H9 (cell line): ENCODE data around the gene ERI3. TPM values are rescaled to one million over a fixed set of nuclear protein-coding genes. Genes with fewer than 3 reads are reported as not detected.

Experiments used
- DNase-seq: peaks from one replicate; pipeline ENCODE4 v3.0.0-alpha.2; 2017
- H2AFZ ChIP-seq: one replicate; pipeline ENCODE4 v1.6.1; 2013; ENCODE audit warnings: mild to moderate bottlenecking, low read length, control low read depth, moderate library complexity
- H2AK5ac ChIP-seq: 2 replicates; pipeline ENCODE4 v1.6.1; 2013; ENCODE audit warnings: low read length, control low read depth, mixed read lengths; ENCODE audit not compliant: insufficient read length
- H2BK120ac ChIP-seq: one replicate; pipeline ENCODE4 v1.6.1; 2013; ENCODE audit warnings: low read depth, mild to moderate bottlenecking, low read length, control low read depth, inconsistent platforms; ENCODE audit not compliant: poor library complexity, severe bottlenecking
- H2BK12ac ChIP-seq: 2 replicates; pipeline ENCODE4 v1.6.1; 2013; ENCODE audit warnings: low read length, control low read depth, mixed read lengths, low read depth; ENCODE audit not compliant: insufficient read length
- H2BK15ac ChIP-seq: 2 replicates; pipeline ENCODE4 v1.6.1; 2013; ENCODE audit warnings: low read depth, low read length, control low read depth
- H2BK20ac ChIP-seq: one replicate; pipeline ENCODE4 v1.6.1; 2013; ENCODE audit warnings: low read depth, mild to moderate bottlenecking, low read length, control low read depth, inconsistent platforms; ENCODE audit not compliant: poor library complexity, severe bottlenecking
- H2BK5ac ChIP-seq: 2 replicates; pipeline ENCODE4 v1.6.1; 2013; ENCODE audit warnings: low read length, control low read depth, mixed read lengths; ENCODE audit not compliant: insufficient read length
- H3K14ac ChIP-seq: 2 replicates; pipeline ENCODE4 v1.6.1; 2013; ENCODE audit warnings: low read length, control low read depth; ENCODE audit not compliant: insufficient read depth
- H3K18ac ChIP-seq: 2 replicates; pipeline ENCODE4 v1.6.1; 2013; ENCODE audit warnings: low read depth, mild to moderate bottlenecking, mixed read lengths, low read length, control low read depth; ENCODE audit not compliant: insufficient read length
- H3K23ac ChIP-seq: 2 replicates; pipeline ENCODE4 v1.6.1; 2013; ENCODE audit warnings: low read length, control low read depth, mixed read lengths, low read depth; ENCODE audit not compliant: insufficient read length
- H3K23me2 ChIP-seq: 2 replicates; pipeline ENCODE4 v1.6.1; 2013; ENCODE audit warnings: low read depth, mild to moderate bottlenecking, mixed read lengths, low read length, control low read depth; ENCODE audit not compliant: insufficient read length, poor library complexity, severe bottlenecking
- H3K27ac ChIP-seq: 2 replicates; pipeline ENCODE4 v1.5.1; 2013; ENCODE audit warnings: low read length, control low read depth, mixed read lengths, low read depth; ENCODE audit not compliant: insufficient read length
- H3K27me3 ChIP-seq: 2 replicates; pipeline ENCODE4 v1.6.1; 2013; ENCODE audit warnings: low read length, control low read depth, inconsistent platforms; ENCODE audit not compliant: insufficient read depth
- H3K4ac ChIP-seq: 2 replicates; pipeline ENCODE4 v1.6.1; 2013; ENCODE audit warnings: low read depth, mild to moderate bottlenecking, control low read depth, inconsistent platforms, low read length, moderate library complexity
- H3K4me1 ChIP-seq: 2 replicates; pipeline ENCODE4 v1.6.1; 2013; ENCODE audit warnings: low read length, control low read depth, inconsistent platforms; ENCODE audit not compliant: insufficient read depth
- H3K4me2 ChIP-seq: 2 replicates; pipeline ENCODE4 v1.6.1; 2013; ENCODE audit warnings: low read length, control low read depth, mixed read lengths; ENCODE audit not compliant: insufficient read length, insufficient read depth
- H3K56ac ChIP-seq: 2 replicates; pipeline ENCODE4 v1.6.1; 2013; ENCODE audit warnings: low read depth, mild to moderate bottlenecking, mixed read lengths, low read length, control low read depth; ENCODE audit not compliant: insufficient read length
- H3K79me1 ChIP-seq: 2 replicates; pipeline ENCODE4 v1.6.1; 2013; ENCODE audit warnings: low read depth, mild to moderate bottlenecking, moderate library complexity, low read length, control low read depth, inconsistent platforms; ENCODE audit not compliant: insufficient read depth, poor library complexity, severe bottlenecking
- H3K79me2 ChIP-seq: 2 replicates; pipeline ENCODE4 v1.6.1; 2013; ENCODE audit warnings: low read length, control low read depth, inconsistent platforms; ENCODE audit not compliant: insufficient read depth
- H3K9ac ChIP-seq: 2 replicates; pipeline ENCODE4 v1.6.1; 2013; ENCODE audit warnings: low read length, control low read depth, mixed read lengths; ENCODE audit not compliant: insufficient read length; ENCODE audit errors: extremely low read depth
- H3K9me3 ChIP-seq: one replicate; pipeline ENCODE4 v1.6.1; 2013; ENCODE audit warnings: low read depth, low read length, inconsistent platforms; ENCODE audit not compliant: control insufficient read depth
- H3T11ph ChIP-seq: one replicate; pipeline ENCODE4 v1.6.1; 2013; ENCODE audit warnings: mild to moderate bottlenecking, low read length, control low read depth, inconsistent platforms
- H4K20me1 ChIP-seq: one replicate; pipeline ENCODE4 v1.6.1; 2013; ENCODE audit not compliant: control insufficient read depth, insufficient read length, insufficient read depth
- H4K5ac ChIP-seq: 2 replicates; pipeline ENCODE4 v1.6.1; 2013; ENCODE audit warnings: low read depth, mild to moderate bottlenecking, mixed read lengths, low read length, control low read depth; ENCODE audit not compliant: insufficient read length
- H4K8ac ChIP-seq: replicated peaks from 2 replicates; pipeline ENCODE4 v1.6.1; 2013; ENCODE audit warnings: low read length, control low read depth, mixed read lengths, low read depth; ENCODE audit not compliant: insufficient read length
- H4K91ac ChIP-seq: 2 replicates; pipeline ENCODE4 v1.6.1; 2013; ENCODE audit warnings: low read depth, mild to moderate bottlenecking, moderate library complexity, mixed read lengths, low read length, control low read depth; ENCODE audit not compliant: insufficient read length
- H3K27ac Mint-ChIP-seq, 3 experiments: 2 replicates in 2 of 3; 3 replicates in 1 of 3; pipeline ENCODE4 v1.8.0; 2020 to 2021; ENCODE audit warnings: mixed read lengths in 3 of 3, mild to moderate bottlenecking in 1 of 3, moderate library complexity in 1 of 3
- H3K27me3 Mint-ChIP-seq: 2 replicates; pipeline ENCODE4 v1.8.0; 2021; ENCODE audit warnings: low read depth, mild to moderate bottlenecking, moderate library complexity, mixed read lengths
- H3K36me3 Mint-ChIP-seq, 3 experiments: 2 replicates in 2 of 3; 3 replicates in 1 of 3; pipeline ENCODE4 v1.8.0; 2020 to 2021; ENCODE audit warnings: low read depth in 3 of 3, mixed read lengths in 3 of 3; ENCODE audit not compliant: insufficient read depth in 1 of 3
- H3K4me1 Mint-ChIP-seq, 2 experiments: 2 replicates each; pipeline ENCODE4 v1.8.0; 2020; ENCODE audit warnings: mixed read lengths in 2 of 2
- H3K4me3 Mint-ChIP-seq, 2 experiments: 2 replicates in 1 of 2; 3 replicates in 1 of 2; pipeline ENCODE4 v1.8.0; 2020 to 2021; ENCODE audit warnings: mild to moderate bottlenecking in 2 of 2, mixed read lengths in 2 of 2, moderate library complexity in 1 of 2
- H3K9me3 Mint-ChIP-seq, 2 experiments: 2 replicates in 1 of 2; 3 replicates in 1 of 2; pipeline ENCODE4 v1.8.0; 2020; ENCODE audit warnings: mild to moderate bottlenecking in 2 of 2, mixed read lengths in 2 of 2, moderate library complexity in 1 of 2
- CTCF ChIP-seq: fragments of 200-600 bp; sonication (generic); conservative IDR thresholded peaks from 3 replicates; pipeline ENCODE4 v1.8.0; 2021; ENCODE audit warnings: antibody characterized with exemption, mild to moderate bottlenecking
- WGBS: extraction: QIAGEN DNeasy Blood & Tissue Kit; methylation state at CpG from one replicate; pipeline ENCODE4 v1.1.7; 2013; ENCODE audit warnings: missing lambda C conversion rate, low lambda C conversion rate, mixed read lengths; ENCODE audit not compliant: insufficient read length; ENCODE audit errors: extremely low coverage; 5-methylcytosine and 5-hydroxymethylcytosine counted together
- total RNA-seq: library from RNA; stranded (reverse); gene quantifications from 2 replicates; pipeline ENCODE4 v1.2.1, GENCODE V29; 2021

The ERI3 gene
- total RNA-seq, 1 experiment from 2014 or later = 61.6 TPM

DNA sequence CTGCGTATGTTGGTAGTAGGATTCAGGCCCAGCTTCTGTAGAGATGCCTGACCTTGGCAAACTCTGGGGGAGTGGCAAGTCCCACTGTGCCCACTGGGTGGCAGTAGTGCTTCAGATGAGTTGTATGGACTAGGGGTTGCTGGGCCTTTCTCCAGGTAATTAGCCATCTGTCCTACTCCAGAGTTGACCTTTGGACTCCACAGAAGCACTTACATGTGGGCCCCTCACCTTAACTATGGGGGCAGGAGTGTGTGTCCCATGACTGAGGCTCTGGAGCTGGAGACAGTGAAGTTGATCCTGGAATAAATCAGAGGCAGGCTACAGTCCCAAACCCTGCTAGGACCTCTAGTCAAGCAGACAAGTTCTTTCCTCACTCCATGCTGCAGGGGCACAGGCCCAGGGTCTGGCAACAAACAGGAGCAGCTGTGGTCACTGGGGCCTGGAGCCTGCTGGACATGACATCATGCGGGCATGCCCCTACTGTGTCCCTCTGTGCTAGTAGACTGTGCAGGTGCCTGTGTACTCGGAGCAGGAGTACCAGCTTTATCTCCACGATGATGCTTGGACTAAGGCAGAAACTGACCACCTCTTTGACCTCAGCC lies 137.1 kb downstream of the ERI3 start:
- H2BK5ac ChIP-seq = no peak overlapping the region
- H3K4me1 ChIP-seq = no peaks in the 10 kb centered on the region
- Mint-ChIP-seq H3K27me3 (peaks cover 1% of the 10 kb centered on the region; the same call in 1 of the 2 replicates), H3K9me3 (no peaks in the 10 kb centered on the region), H3K36me3 (peaks cover 20 to 70% (median 65%) of the 10 kb centered on the region in 3 experiments), H3K4me1 (peaks cover 6 to 12% of the 10 kb centered on the region in 2 experiments), H3K27ac (peak overlapping the region in 2 of 3 experiments; percentile 1 to 68; a peak in 1 of 7 replicates), H3K4me3 (no peak overlapping the region; a peak in 1 of 5 replicates)
- no peak overlapping the region for H2BK15ac ChIP-seq
- H4K20me1 ChIP-seq = no peaks in the 10 kb centered on the region
- no peaks in the 10 kb centered on the region for H3K9me3 ChIP-seq
- no peaks in the 10 kb centered on the region for H3K79me2 ChIP-seq
- H3K23me2 ChIP-seq = peaks cover 3% of the 10 kb centered on the region
- no peak overlapping the region for H3T11ph ChIP-seq
- H3K14ac ChIP-seq = no peak overlapping the region
- H3K18ac ChIP-seq = no peak overlapping the region
- no peak overlapping the region for H3K4ac ChIP-seq
- peak; percentile 82 for DNase-seq
- WGBS = no CpG with 5 or more reads among the region's 4 CpGs
- no peak overlapping the region for H3K27ac ChIP-seq
- H2AFZ ChIP-seq = no peak overlapping the region
- no peaks in the 10 kb centered on the region for H3K79me1 ChIP-seq
- H4K8ac ChIP-seq = no peak overlapping the region
- no peaks in the 10 kb centered on the region for H3K27me3 ChIP-seq
- H4K91ac ChIP-seq = no peak overlapping the region
- H3K56ac ChIP-seq = no peak overlapping the region
- no peak overlapping the region for H3K23ac ChIP-seq
- no peak overlapping the region for H2BK20ac ChIP-seq
- no peak overlapping the region for H4K5ac ChIP-seq
- no peak overlapping the region for H3K4me2 ChIP-seq
- no peak overlapping the region for H2BK120ac ChIP-seq
- H2BK12ac ChIP-seq = no peak overlapping the region
- TF ChIP-seq CTCF = peak; percentile 89
- no peak overlapping the region for H3K9ac ChIP-seq
- H2AK5ac ChIP-seq = no peak overlapping the region
